GM19452 (cell line): ENCODE measurements around the gene RPP21.

Source experiments
- ATAC-seq: cut with Tn5 transposase; IDR thresholded peaks from one replicate; pipeline ENCODE4 v1.9.1; 2021; ENCODE audit not compliant: unreplicated experiment

Gene RPP21

DNA sequence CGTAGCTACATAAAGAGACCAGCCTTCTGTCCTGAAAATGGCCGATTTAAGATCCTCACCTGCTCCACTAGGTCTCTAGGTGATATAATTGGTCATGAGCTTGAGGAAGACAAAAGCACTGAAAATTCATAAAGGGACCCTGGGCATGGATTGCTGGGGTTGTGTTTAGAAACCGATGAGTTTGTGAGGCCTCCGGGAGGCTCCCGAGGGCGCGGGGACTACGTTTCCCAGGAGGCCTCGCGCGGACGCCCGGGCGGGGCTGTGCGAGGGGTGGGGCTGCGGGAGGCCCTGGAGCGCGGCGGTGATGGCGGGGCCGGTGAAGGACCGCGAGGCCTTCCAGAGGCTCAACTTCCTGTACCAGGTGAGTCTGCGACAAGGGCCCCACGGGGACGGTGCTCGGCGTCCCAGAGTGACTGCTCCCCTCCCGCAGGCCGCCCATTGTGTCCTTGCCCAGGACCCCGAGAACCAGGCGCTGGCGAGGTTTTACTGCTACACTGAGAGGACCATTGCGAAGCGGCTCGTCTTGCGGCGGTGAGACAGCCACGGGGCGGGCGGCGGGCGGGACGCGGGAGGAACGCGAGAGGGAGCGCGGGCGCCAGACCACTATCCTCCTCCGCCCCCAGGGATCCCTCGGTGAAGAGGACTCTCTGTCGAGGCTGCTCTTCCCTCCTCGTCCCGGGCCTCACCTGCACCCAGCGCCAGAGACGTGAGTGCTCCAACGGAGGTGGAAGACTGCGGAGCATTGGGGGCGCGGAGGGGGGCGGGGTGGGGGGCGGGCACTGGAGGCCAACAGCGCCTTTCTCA is at the start of gene RPP21:
RPP21 (plus strand) TSS at position 289 of the 804 bp plus-strand sequence; CDS start at position 305, 16 bp downstream.
- peak; percentile 93 for ATAC-seq

GRCh38 chr6:30295837-30296236 is 49.1 kb upstream of the RPP21 start:
- no peak for ATAC-seq

GRCh38 chr6:30304002-30304401 is 41.0 kb upstream of the RPP21 start:
- ATAC-seq, result no peak

DNA sequence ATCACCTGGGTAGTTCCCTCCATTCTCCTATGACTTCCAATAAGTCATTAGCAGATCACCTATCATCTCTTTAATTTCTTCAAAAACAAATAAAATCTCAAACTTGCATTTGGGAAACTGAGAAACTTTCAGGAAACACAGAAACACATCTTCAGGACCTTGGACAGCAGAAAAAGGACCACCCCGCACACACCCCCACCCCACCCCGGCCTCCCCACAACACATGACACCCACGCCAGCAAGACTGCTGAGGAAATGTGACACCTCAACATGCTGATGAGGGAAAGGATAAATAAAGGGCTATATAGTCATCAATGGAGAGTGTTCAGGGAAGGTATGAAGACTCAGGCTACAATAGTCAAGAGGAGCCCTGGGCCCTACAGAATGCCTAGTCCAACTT is 33.9 kb upstream of the RPP21 start:
- ATAC-seq, result no peak

- no peak for ATAC-seq
Measured at GRCh38 chr6:30311671-30312070, 33.3 kb upstream of the RPP21 start.

DNA sequence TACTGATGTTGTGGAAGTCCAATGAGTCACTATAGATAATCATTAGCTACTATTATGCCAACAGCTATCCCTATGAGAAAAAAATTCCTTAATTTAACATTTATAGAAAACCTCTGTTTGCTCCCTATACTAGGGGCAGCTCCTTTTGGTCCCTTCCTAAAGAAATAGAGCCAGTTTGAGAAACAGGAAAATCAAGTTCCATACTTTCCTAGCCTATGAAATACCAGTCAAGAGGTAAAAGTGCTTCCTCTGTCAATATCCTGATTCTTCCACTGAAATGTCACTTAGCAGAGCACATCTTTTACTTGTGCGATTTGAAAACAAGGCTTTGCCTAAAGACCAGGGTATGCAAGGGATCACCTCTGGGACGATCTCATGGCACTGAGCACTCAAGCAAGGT is 32.7 kb upstream of the RPP21 start:
- ATAC-seq, result no peak

GRCh38 chr6:30312676-30313321 is 32.2 kb upstream of the RPP21 start:
- ATAC-seq, result no peak

DNA sequence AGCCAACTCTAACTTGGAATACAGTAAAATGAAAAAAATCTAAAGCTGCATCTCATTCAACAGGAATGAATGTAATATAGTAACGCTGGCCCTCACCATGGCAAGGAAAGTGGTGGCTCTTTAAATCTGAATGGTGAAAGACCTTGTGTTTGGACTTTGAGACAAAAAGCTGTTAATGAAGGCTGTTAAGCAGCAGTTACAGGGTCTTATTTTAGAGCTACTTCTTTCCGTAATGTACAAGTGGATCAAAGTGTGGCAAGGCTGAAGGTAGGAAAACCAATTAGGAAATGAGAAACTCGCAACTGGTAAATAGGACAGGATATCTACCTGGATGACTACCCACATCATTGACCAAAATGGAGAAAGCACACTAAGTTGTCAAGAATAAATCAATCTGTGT is 29.8 kb upstream of the RPP21 start:
- ATAC-seq, result no peak

DNA sequence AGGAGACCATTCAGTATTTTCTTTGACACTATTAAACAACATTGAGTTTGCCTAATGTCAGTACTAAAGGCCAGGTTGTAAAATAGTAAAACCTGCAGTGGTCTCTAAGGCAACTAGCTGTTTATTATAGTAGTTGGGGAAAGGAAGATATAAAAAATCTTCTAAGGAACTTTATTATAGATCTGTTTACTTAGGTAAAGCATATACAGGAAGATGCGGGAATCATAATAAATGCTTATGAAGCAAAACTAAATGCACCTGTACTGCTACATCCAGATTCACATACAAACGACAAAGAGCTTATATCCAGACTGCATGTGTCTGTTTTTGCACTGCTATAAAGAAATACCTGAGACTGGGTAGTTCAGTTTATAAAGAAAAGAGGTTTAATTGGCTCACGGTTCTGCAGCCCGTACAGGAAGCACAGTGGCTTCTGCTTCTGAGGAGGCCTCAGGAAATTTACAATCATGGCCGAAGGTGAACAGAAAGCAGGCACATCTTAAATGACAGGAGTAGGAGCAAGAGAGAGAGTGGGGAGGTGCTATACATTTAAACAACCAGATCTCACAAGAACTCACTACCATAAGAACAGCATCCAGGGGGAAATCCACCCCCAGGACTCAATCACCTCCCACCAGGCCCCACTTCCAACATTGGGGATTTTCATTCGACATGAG is 26.9 kb upstream of the RPP21 start:
- ATAC-seq, result no peak

- ATAC-seq, result no peak
Measured at GRCh38 chr6:30319146-30319835, 25.7 kb upstream of the RPP21 start.

DNA sequence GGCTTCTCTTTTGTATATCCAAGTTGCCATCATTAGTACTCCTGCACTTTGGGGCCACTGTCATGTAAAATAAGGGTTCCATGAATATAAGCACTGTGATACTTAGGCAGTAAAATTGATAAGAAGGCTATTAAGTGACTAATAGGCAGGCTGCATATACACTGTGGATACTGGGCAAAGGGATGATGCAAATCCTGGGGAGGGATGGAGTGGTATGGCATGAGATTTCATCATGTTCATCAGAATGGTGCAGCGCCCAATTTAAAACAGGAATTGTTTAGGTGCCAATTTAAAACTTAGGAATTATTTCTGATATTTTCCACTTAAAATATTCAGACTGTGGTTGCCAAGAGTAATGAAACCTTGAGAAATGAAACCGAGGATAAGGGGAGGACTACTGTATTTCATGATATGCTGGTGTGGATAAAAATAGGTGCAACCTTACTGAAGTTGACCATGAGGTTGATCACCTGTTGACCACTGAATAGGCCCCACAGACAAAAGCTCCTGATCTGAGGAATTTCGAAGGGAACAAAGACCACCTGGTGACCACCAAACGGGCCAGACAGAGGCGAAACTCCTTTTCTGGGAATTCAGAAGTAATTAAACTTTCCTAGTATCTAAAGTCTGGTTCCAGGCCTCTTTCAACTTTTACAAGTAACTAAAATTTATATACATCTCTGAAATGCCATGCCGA is 23.1 kb upstream of the RPP21 start:
- no peak for ATAC-seq

GRCh38 chr6:30322527-30323501 is 22.1 kb upstream of the RPP21 start:
- ATAC-seq, result no peak

- ATAC-seq, result no peak
Measured at GRCh38 chr6:30323806-30324205, 21.1 kb upstream of the RPP21 start.

DNA sequence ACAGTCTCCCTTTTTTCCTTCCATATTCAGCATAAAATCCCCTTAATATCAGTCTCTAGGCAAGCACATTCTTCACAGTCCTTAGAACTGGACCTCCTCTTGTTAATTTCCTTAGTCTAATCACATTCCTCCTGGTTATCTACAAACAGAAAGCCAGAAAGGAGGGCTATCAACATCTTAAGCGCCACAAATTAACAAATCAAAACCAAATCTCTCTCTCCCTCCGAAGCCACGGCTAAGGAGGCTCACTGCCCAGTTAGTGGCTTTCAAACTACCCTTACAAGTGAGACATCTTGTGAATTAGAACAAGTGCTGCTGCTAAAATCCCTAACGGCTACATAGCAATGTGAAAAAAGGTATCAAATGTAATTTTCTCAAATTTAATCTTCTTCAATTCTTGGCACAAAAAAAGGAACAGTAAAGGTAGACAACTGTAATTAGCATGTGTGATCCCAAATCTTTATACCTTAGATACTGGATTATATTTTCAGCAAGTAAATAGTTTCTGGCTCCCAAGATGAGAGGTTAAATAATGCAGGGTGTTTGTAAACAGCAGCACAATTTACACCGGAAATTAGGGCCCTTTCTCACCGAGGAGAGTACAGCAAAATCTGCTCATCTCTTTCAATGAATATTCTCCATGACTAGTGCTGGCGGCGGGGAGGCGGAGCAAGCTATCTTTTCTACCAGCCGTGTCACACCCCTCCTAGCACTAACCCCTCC is 19.6 kb upstream of the RPP21 start:
- ATAC-seq, result no peak

- ATAC-seq, result peak; percentile 39
Measured at GRCh38 chr6:30325873-30326525, 19.0 kb upstream of the RPP21 start.

GRCh38 chr6:30326526-30327231 is 18.3 kb upstream of the RPP21 start, which contains the start of gene TRIM39:
TRIM39 (plus strand) TSS chr6:30326927; CDS start chr6:30329318, 2,391 bp downstream.
- peak; percentile 72 for ATAC-seq

DNA sequence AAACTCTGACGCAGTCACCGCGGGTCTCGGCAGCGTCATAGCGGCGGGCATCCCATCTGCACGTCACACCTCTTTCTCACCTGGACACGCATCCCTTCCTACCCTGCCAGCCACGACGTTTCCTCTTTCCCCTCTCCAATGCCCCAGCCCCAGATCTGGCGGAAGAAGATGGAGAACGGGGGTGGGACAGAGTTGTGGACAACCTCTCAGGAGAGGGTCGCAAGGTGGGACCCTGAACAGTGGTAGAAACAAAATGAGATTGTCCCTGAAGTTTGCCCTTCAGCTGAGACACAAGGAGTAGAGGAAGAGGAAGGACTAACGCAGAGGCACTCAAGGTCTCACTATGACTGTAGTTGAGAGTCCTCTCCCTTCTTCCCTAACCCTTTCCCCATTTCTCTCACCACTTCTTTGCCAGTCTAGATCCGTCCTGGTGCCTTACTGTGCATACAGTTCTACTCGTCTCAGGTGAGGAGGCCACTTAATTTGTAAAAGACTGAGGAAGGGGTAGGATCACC is 17.7 kb upstream of the RPP21 start:
- no peak for ATAC-seq
